CD14-positive monocyte (primary cell): ENCODE measurements around the gene CHN2. TPM values are rescaled to one million over a fixed set of nuclear protein-coding genes. Genes with fewer than 3 reads are reported as not detected.

Experiments used
- DNase-seq, 3 donors: peaks; one replicate each; pipeline ENCODE4 v3.0.0-alpha.2; 2011 to 2022
- H2AFZ ChIP-seq: 2 replicates; pipeline ENCODE4 v1.6.0; 2012; ENCODE audit warnings: mild to moderate bottlenecking, low read depth, low read length, inconsistent platforms; ENCODE audit not compliant: insufficient read depth, poor library complexity, severe bottlenecking
- H3K27ac ChIP-seq, 2 donors: 1 replicate in 1 of 2; 2 replicates in 1 of 2; pipeline ENCODE4 v1.5.1; 2012 to 2013; ENCODE audit warnings: low read length in 2 of 2, control low read depth in 1 of 2, inconsistent platforms in 1 of 2, low read depth in 1 of 2, mild to moderate bottlenecking in 1 of 2
- H3K27me3 ChIP-seq, 2 donors: one replicate each; pipeline versions ENCODE4 v1.6.0 to v1.6.1; 2011 to 2013; ENCODE audit warnings: low read length in 2 of 2; ENCODE audit not compliant: control insufficient read depth in 2 of 2, insufficient read depth in 2 of 2
- H3K36me3 ChIP-seq, 2 donors: replicated peaks in 1 of 2; 1 replicate in 1 of 2; 2 replicates in 1 of 2; pipeline versions ENCODE4 v1.5.1 to v1.6.1; 2012 to 2013; ENCODE audit warnings: low read length in 2 of 2, control low read depth in 1 of 2, inconsistent platforms in 1 of 2, mild to moderate bottlenecking in 1 of 2; ENCODE audit not compliant: insufficient read depth in 2 of 2, control insufficient read depth in 1 of 2
- H3K4me1 ChIP-seq, 2 donors: 1 replicate in 1 of 2; 2 replicates in 1 of 2; pipeline versions ENCODE4 v1.5.1 to v1.6.1; 2012 to 2013; ENCODE audit warnings: low read length in 2 of 2, control low read depth in 1 of 2, inconsistent platforms in 1 of 2, mild to moderate bottlenecking in 1 of 2, moderate library complexity in 1 of 2; ENCODE audit not compliant: insufficient read depth in 2 of 2, control insufficient read depth in 1 of 2
- H3K4me2 ChIP-seq: replicated peaks from 2 replicates; pipeline ENCODE3; 2012; ENCODE audit warnings: low read length, moderate library complexity, mild to moderate bottlenecking; ENCODE audit not compliant: poor library complexity, severe bottlenecking; ENCODE audit errors: extremely low read depth
- H3K4me3 ChIP-seq, 3 experiments: fragments of 200-600 bp in 1 of 3; sonication (generic) in 1 of 3; replicated peaks in 1 of 3; 1 replicate in 2 of 3; 2 replicates in 1 of 3; pipeline ENCODE4 v1.5.1; 2011 to 2013; ENCODE audit warnings: low read length in 3 of 3, mild to moderate bottlenecking in 3 of 3, control low read depth in 2 of 3, low read depth in 2 of 3, inconsistent platforms in 1 of 3, moderate library complexity in 1 of 3
- H3K79me2 ChIP-seq: 2 replicates; pipeline ENCODE4 v1.6.0; 2012; ENCODE audit warnings: mild to moderate bottlenecking, control low read depth, inconsistent platforms, low read length, moderate library complexity; ENCODE audit not compliant: insufficient read depth
- H3K9ac ChIP-seq: 2 replicates; pipeline ENCODE4 v1.6.0; 2017; ENCODE audit warnings: low read length, mild to moderate bottlenecking; ENCODE audit not compliant: insufficient read depth, poor library complexity, severe bottlenecking
- H3K9me3 ChIP-seq, 2 donors: replicated peaks in 1 of 2; 1 replicate in 1 of 2; 2 replicates in 1 of 2; pipeline versions ENCODE4 v1.5.1 to v1.6.1; 2012 to 2013; ENCODE audit warnings: low read length in 2 of 2, control low read depth in 1 of 2; ENCODE audit not compliant: control insufficient read depth in 1 of 2, insufficient read depth in 1 of 2
- H4K20me1 ChIP-seq: 2 replicates; pipeline ENCODE4 v1.6.0; 2012; ENCODE audit warnings: mild to moderate bottlenecking, low read length, control low read depth, moderate library complexity; ENCODE audit not compliant: insufficient read depth
- H3K27ac Mint-ChIP-seq, 7 donors: one replicate each; pipeline ENCODE4 v1.8.0; 2020; ENCODE audit warnings: mild to moderate bottlenecking in 7 of 7, mixed read lengths in 7 of 7, moderate library complexity in 6 of 7, inconsistent platforms in 2 of 7
- H3K27me3 Mint-ChIP-seq, 3 donors: one replicate each; pipeline ENCODE4 v1.8.0; 2021 to 2022; ENCODE audit warnings: low read depth in 3 of 3, mild to moderate bottlenecking in 3 of 3, mixed read lengths in 3 of 3, moderate library complexity in 3 of 3, inconsistent platforms in 1 of 3
- H3K36me3 Mint-ChIP-seq, 2 donors: one replicate each; pipeline ENCODE4 v1.8.0; 2020; ENCODE audit warnings: mixed read lengths in 2 of 2, inconsistent platforms in 1 of 2, mild to moderate bottlenecking in 1 of 2
- H3K4me1 Mint-ChIP-seq: one replicate; pipeline ENCODE4 v1.8.0; 2020; ENCODE audit warnings: mild to moderate bottlenecking, mixed read lengths
- H3K4me3 Mint-ChIP-seq, 2 donors: one replicate each; pipeline ENCODE4 v1.8.0; 2020; ENCODE audit warnings: mild to moderate bottlenecking in 2 of 2, mixed read lengths in 2 of 2, moderate library complexity in 1 of 2
- H3K9me3 Mint-ChIP-seq, 7 donors: one replicate each; pipeline ENCODE4 v1.8.0; 2020 to 2022; ENCODE audit warnings: mixed read lengths in 7 of 7, mild to moderate bottlenecking in 6 of 7, moderate library complexity in 6 of 7, inconsistent platforms in 2 of 7
- CTCF ChIP-seq: fragments of 200-600 bp; IDR thresholded peaks from one replicate; pipeline ENCODE4 v1.8.0; 2022; ENCODE audit warnings: antibody characterized with exemption, mild to moderate bottlenecking
- WGBS: methylation state at CpG from one replicate; pipeline ENCODE4 v1.1.5; 2013; ENCODE audit warnings: missing lambda C conversion rate; ENCODE audit not compliant: insufficient coverage; 5-methylcytosine and 5-hydroxymethylcytosine counted together
- intact Hi-C, 2 donors: fragments of 100-400 bp; cut with micrococcal nuclease; formaldehyde crosslinking; loops; one replicate each; pipeline versions ENCODE4 v1.15.0 to v1.15.1; 2023
- polyA plus RNA-seq, 3 donors: library from polyadenylated mRNA; depleted of rRNA in 1 of 3; unstranded in 2 of 3; stranded (reverse) in 1 of 3; fragments of 300-500 nt in 2 of 3; fragments of >200 nt in 1 of 3; fragmentation: Illumina TruSeq in 2 of 3; gene quantifications; 1 replicate in 2 of 3; 2 replicates in 1 of 3; pipeline ENCODE4 v1.2.3, GENCODE V29; 2012 to 2021

CHN2 gene
- polyA plus RNA-seq, 3 donors = 26.6 to 66.5 (median 44.8) TPM

- H3K4me2 ChIP-seq = peak overlapping the region; percentile 47
- H3K27ac ChIP-seq = peak overlapping the region in 1 of 2 donors; percentile 65
- peak overlapping the region in 1 of 3 experiments; percentile 31 for H3K4me3 ChIP-seq
- H3K4me1 Mint-ChIP-seq = peaks cover 44% of the 10 kb centered on the region
- H2AFZ ChIP-seq = no peak overlapping the region
- H3K36me3 ChIP-seq = peaks cover 0 to 6% of the 10 kb centered on the region in 2 donors
- H3K4me3 Mint-ChIP-seq = peak overlapping the region in 1 of 2 donors; percentile 51
- H3K27me3 Mint-ChIP-seq = no peaks in the 10 kb centered on the region
- intact Hi-C loops = loop anchor here in 1 of 2 donors (5.0 kb wide), 1 partner anchor 52 kb away; no protein-coding TSS in a partner anchor
- peak overlapping the region in 6 of 7 donors; percentile 63 to 70 (median 67) for H3K27ac Mint-ChIP-seq
- H3K9me3 ChIP-seq = no peaks in the 10 kb centered on the region
- peaks cover 11 to 31% of the 10 kb centered on the region in 2 donors for H3K36me3 Mint-ChIP-seq
- peaks cover 29 to 38% of the 10 kb centered on the region in 2 donors for H3K4me1 ChIP-seq
- peaks cover 83% of the 10 kb centered on the region for H4K20me1 ChIP-seq
- no peak overlapping the region for H3K9ac ChIP-seq
- peak in 2 of 3 donors; percentile 40 to 49 for DNase-seq
- no peak for TF ChIP-seq CTCF
- 20% methylated on average over 2 of the region's 4 CpGs for WGBS
- H3K27me3 ChIP-seq = no peaks in the 10 kb centered on the region
- peaks cover 6% of the 10 kb centered on the region for H3K79me2 ChIP-seq
- H3K9me3 Mint-ChIP-seq = no peaks in the 10 kb centered on the region
Observed at GRCh38 chr7:29270594-29271318, 76.2 kb downstream of the CHN2 start.

GRCh38 chr7:29271319-29271658, 76.7 kb downstream of the CHN2 start:
- Mint-ChIP-seq H3K36me3 (peaks cover 11 to 30% of the 10 kb centered on the region in 2 donors), H3K9me3 (no peaks in the 10 kb centered on the region), H3K4me1 (peaks cover 45% of the 10 kb centered on the region), H3K4me3 (peak overlapping the region in 1 of 2 donors; percentile 51), H3K27me3 (no peaks in the 10 kb centered on the region), H3K27ac (peak overlapping the region; percentile 58 to 70 (median 67))
- no peaks in the 10 kb centered on the region for H3K27me3 ChIP-seq
- H3K4me2 ChIP-seq = peak overlapping the region; percentile 47
- WGBS = 0% methylated on average over 2 of the region's 4 CpGs
- H3K79me2 ChIP-seq = peaks cover 6% of the 10 kb centered on the region
- DNase-seq = no peak
- H3K4me1 ChIP-seq = peaks cover 29 to 38% of the 10 kb centered on the region in 2 donors
- peak overlapping the region in 1 of 2 donors; percentile 65 for H3K27ac ChIP-seq
- peaks cover 83% of the 10 kb centered on the region for H4K20me1 ChIP-seq
- H3K9me3 ChIP-seq = no peaks in the 10 kb centered on the region
- intact Hi-C loops = loop anchor here in 1 of 2 donors (5.0 kb wide), 1 partner anchor 51 kb away; no protein-coding TSS in a partner anchor
- H3K9ac ChIP-seq = no peak overlapping the region
- no peak for TF ChIP-seq CTCF
- H3K4me3 ChIP-seq = peak overlapping the region in 1 of 3 experiments; percentile 31
- H3K36me3 ChIP-seq = peaks cover 0 to 6% of the 10 kb centered on the region in 2 donors
- no peak overlapping the region for H2AFZ ChIP-seq
